Inflammatory macrophage (primary cell): ENCODE data around the gene BANK1.

Experiments
- DNase-seq, 2 donors: peaks; one replicate each; pipeline ENCODE4 v3.0.0-alpha.2; 2020 to 2022

BANK1 gene

GRCh38 chr4:102037566-102037965 is 247.0 kb downstream of the BANK1 start:
- no peak for DNase-seq

GRCh38 chr4:102042871-102043802 is 252.6 kb downstream of the BANK1 start:
- no peak for DNase-seq

- DNase-seq = no peak
Observed at GRCh38 chr4:102047616-102048015, 257.1 kb downstream of the BANK1 start.

GRCh38 chr4:102055805-102056204 is 265.3 kb downstream of the BANK1 start:
- DNase-seq = no peak

- DNase-seq = no peak
Observed at GRCh38 chr4:102057122-102057521, 266.6 kb downstream of the BANK1 start.

GRCh38 chr4:102061133-102061532 is 270.6 kb downstream of the BANK1 start:
- DNase-seq = no peak

- no peak for DNase-seq
Observed at GRCh38 chr4:102064747-102065442, 274.4 kb downstream of the BANK1 start.

- no peak for DNase-seq
Observed at GRCh38 chr4:102076622-102077021, 286.1 kb downstream of the BANK1 start.

- DNase-seq = no peak
Observed at GRCh38 chr4:102080184-102080583, 289.7 kb downstream of the BANK1 start.

- DNase-seq = no peak
Observed at GRCh38 chr4:102089850-102090621, 299.5 kb downstream of the BANK1 start.

- DNase-seq = no peak
Observed at GRCh38 chr4:102091656-102092055, 301.1 kb downstream of the BANK1 start.

GRCh38 chr4:102094481-102094880 is 304.0 kb downstream of the BANK1 start:
- no peak for DNase-seq

- no peak for DNase-seq
Observed at GRCh38 chr4:102103368-102103767, 312.8 kb downstream of the BANK1 start.

GRCh38 chr4:102104278-102104677 is 313.7 kb downstream of the BANK1 start:
- DNase-seq = no peak

- no peak for DNase-seq
Observed at GRCh38 chr4:102105983-102106382, 315.5 kb downstream of the BANK1 start.

- DNase-seq = no peak
Observed at GRCh38 chr4:102114118-102114630, 323.6 kb downstream of the BANK1 start.

GRCh38 chr4:102116121-102116520 is 325.6 kb downstream of the BANK1 start:
- DNase-seq = no peak

GRCh38 chr4:102120846-102121245 is 330.3 kb downstream of the BANK1 start:
- no peak for DNase-seq
